Measurements from ENCODE around the gene CYB5R2.
A peak's percentile ranks its signal among the peaks of the same experiment; 100 is the strongest.

The CYB5R2 gene

DNA sequence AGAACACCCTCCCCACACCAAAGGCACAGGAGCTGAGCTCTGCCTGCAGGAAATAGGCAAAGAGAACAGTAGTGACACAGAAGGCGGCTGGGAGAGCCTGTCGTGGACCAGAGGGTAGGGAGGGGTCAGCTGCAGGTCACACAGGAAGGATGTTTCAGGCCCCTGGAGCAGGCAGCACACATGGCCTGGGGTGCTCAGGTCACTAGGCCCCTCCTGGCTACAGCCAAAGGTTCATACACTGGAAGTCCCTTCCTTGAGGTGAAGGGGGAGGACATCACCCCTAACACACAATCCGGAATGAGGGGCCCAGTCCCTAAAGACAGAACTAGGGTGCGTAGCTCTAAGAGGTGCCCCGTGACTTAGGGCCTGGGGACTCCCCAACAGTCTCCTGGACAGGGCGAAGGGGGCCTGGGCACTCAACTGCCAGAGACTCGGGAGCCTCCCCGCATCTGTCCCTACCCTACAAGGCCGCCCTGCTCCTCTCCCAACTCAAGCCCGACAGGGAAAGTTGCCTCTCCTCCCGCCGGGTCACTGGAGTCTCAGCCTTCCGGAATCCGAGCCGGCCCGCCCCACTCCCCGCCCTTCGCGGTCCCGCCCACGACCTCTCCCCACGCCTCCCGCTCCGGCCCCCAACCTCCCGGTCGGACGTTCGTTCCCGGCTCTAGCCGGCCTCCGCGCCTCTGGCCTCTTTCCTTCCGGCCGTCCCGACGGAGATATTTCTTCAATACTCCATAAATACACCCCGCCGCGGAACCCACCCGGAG, at the start of gene CYB5R2:
Gene CYB5R2, minus strand, starts transcription at position 541 of the 764 bp plus-strand sequence. CDS start 675 bp downstream, outside the sequence.
- in situ Hi-C loops (cut with HindIII; ENCODE audit: low sequenced_read_pairs): no loop called here
- no peak for TF ChIP-seq CTCF (IDR thresholded peaks at IDR 0.05; ENCODE audit: low read depth, low read length)
- no peak for DNase-seq (ENCODE audit: low read depth, low spot score)
- peak within 1 kb of the TSS; percentile 35 for H3K4me3 ChIP-seq (ENCODE audit: low read depth, low read length)

DNA sequence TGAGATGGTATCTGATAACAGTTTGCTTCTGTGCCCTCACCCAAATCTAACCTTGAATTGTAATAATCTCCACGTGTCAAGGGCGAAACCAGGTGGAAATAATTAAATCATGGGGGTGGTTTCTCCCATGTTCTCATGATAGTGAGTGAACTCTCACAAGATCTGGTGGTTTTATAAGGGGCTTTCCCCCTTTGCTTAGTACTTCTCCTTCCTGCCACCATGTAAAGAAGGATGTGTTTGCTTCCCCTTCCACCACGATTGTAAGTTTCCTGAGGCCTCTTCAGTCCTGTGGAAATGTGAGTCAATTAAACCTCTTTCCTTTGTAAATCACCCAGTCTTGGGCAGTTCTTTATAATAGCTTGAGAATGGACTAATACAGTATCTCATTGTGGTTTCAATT, 41.5 kb upstream of the CYB5R2 start:
- no peak for DNase-seq (ENCODE audit: low read depth, low spot score)
- no peak overlapping the region for H3K4me3 ChIP-seq (ENCODE audit: low read depth, low read length)
- TF ChIP-seq CTCF (IDR thresholded peaks at IDR 0.05; ENCODE audit: low read depth, low read length): no peak
- in situ Hi-C loops (cut with HindIII; ENCODE audit: low sequenced_read_pairs): no loop called here

- no peak for DNase-seq (ENCODE audit: low read depth, low spot score)
- H3K4me3 ChIP-seq (ENCODE audit: low read depth, low read length): no peak within 1 kb of the TSS
- in situ Hi-C loops (cut with HindIII; ENCODE audit: low sequenced_read_pairs): no loop called here
- no peak for TF ChIP-seq CTCF (IDR thresholded peaks at IDR 0.05; ENCODE audit: low read depth, low read length)
These were observed 33.1 kb upstream of the CYB5R2 start, which contains the start of gene OVCH2 for GRCh38 chr11:7706377-7706776. Gene OVCH2 (minus strand): TSS chr11:7706477. CDS start chr11:7706394, 83 bp downstream.

GRCh38 chr11:7703740-7704139, 30.4 kb upstream of the CYB5R2 start:
- in situ Hi-C loops (cut with HindIII; ENCODE audit: low sequenced_read_pairs): no loop called here
- DNase-seq (ENCODE audit: low read depth, low spot score): no peak
- no peak for TF ChIP-seq CTCF (IDR thresholded peaks at IDR 0.05; ENCODE audit: low read depth, low read length)
- H3K4me3 ChIP-seq (ENCODE audit: low read depth, low read length): no peak overlapping the region

DNA sequence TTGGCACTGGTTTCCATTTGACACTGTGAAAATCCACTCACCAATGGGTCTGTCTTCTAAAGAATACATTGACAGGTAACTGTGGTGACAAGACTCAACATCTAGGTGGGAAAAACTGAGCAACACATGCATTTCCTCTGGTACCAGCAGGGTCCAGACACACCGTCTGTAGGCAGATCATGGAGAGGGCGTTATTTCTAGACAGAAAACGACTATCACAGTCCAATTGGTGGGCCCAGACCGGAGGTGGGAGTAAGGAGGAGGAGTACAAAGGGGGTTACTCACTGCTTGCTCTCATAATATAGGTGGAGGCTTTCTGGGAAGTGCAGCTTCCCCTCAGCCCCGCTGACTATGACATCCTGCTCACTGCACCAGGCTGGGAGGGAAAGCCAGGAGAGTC, 23.1 kb upstream of the CYB5R2 start:
- TF ChIP-seq CTCF (IDR thresholded peaks at IDR 0.05; ENCODE audit: low read depth, low read length): no peak
- no peak for DNase-seq (ENCODE audit: low read depth, low spot score)
- in situ Hi-C loops (cut with HindIII; ENCODE audit: low sequenced_read_pairs): no loop called here
- H3K4me3 ChIP-seq (ENCODE audit: low read depth, low read length): no peak overlapping the region

GRCh38 chr11:7694235-7694634, 20.9 kb upstream of the CYB5R2 start:
- no peak for TF ChIP-seq CTCF (IDR thresholded peaks at IDR 0.05; ENCODE audit: low read depth, low read length)
- in situ Hi-C loops (cut with HindIII; ENCODE audit: low sequenced_read_pairs): no loop called here
- H3K4me3 ChIP-seq (ENCODE audit: low read depth, low read length): no peak overlapping the region
- peak; percentile 5 for DNase-seq (ENCODE audit: low read depth, low spot score)
